ENCODE data around the gene POU5F1. TPM values are rescaled to one million over a fixed set of nuclear protein-coding genes. Genes with fewer than 3 reads are reported as not detected.
"Not testable (repeated sequence)": the region's sequence is repeated elsewhere in the genome, so short reads cannot be mapped to it uniquely, and the experiment has no call there.

The POU5F1 gene
- total and polyA plus RNA-seq, 7 experiments from 2014 or later, result 0.18 to 0.46 TPM; not detected in 5

DNA sequence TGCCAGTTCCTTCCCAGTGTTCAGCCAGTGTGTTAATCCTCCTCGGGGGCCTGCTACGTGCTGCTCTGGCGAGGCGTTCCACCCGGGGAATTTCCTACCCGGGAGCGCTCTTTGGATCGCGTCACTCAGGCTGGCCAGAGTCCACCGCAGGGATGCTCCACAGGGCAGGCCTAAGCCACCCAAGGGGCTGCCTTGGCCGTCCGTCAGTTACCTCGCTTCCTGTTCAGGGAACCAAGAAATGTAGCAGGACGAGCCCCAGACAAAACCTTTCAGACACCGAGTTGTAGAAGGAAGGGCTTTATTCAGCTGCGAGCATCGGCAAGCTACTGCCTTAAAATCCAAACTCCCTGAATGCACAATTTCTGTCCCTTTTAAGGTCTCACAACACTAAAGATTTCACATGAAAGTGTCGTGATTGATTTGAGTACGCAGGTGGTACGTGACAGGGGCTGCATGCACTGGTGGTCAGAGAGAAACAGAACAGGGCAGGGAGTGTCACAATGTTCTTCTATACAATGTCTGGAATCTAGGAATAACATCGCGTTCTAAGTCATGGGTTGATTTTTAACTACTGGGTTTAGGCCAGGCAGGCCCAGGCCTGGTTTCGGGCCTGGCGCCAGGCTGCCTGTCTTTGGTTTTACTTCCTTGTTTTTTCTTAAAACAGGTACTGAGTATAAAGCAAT lies 15.7 kb upstream of the POU5F1 start:
- Histone ChIP-seq H3K4me1 (ENCODE audit: control insufficient read depth in 2 of 2, insufficient read depth in 2 of 2, low read length in 2 of 2) (no peaks in the 10 kb centered on the region), H3K27me3 (ENCODE audit: control insufficient read depth in 2 of 2, insufficient read depth in 2 of 2, low read length in 2 of 2) (no peaks in the 10 kb centered on the region), H3K36me3 (ENCODE audit: control insufficient read depth in 2 of 3, insufficient read depth in 3 of 3, low read length in 3 of 3) (no peaks in the 10 kb centered on the region), H3K9me3 (ENCODE audit: control insufficient read depth in 2 of 3, low read length in 3 of 3) (no peaks in the 10 kb centered on the region), H3K27ac (ENCODE audit: low read depth, low read length) (no peak overlapping the region), H3K4me3 (ENCODE audit: low read length) (no peak overlapping the region)
- ChIA-PET CTCF (no interaction called here), POLR2A (no interaction called here)
- Mint-ChIP-seq H3K27ac (peak overlapping the region in 1 of 9 donors; percentile 32), H3K9me3 (peaks cover 0 to 1% (median 0%) of the 10 kb centered on the region in 11 donors), H3K4me1 (peaks cover 0 to 14% (median 0%) of the 10 kb centered on the region in 7 donors), H3K27me3 (no peaks in the 10 kb centered on the region), H3K4me3 (no peak overlapping the region), H3K36me3 (no peaks in the 10 kb centered on the region)
- DNase-seq, result no peak
- no peak for ATAC-seq
- intact Hi-C loops (cut with micrococcal nuclease), result no loop called here

DNA sequence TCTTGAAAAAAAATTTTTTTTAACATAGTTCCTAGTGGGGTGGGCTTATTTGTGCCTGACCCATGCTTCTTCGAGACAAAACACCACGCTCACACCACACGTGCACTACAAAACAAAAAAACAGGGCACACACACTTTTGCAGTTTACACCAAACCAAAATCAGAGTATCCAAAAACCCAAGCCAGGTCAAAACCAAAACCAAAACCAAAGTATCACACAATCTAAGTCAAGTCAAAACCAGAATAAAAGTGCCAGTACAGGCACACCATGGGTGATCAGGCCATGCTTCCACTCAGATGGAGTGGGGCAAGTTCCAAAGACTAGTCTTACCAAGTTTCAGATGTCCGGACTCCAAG lies 15.2 kb upstream of the POU5F1 start:
- H3K4me1 Mint-ChIP-seq, result peaks cover 0 to 14% (median 0%) of the 10 kb centered on the region in 7 donors
- DNase-seq; H3K27ac ChIP-seq (ENCODE audit: low read depth, low read length); H3K9me3 Mint-ChIP-seq; ATAC-seq; CTCF ChIA-PET; H3K4me3 ChIP-seq (ENCODE audit: low read length); POLR2A ChIA-PET; H3K36me3 Mint-ChIP-seq; H3K27ac Mint-ChIP-seq; H3K27me3 Mint-ChIP-seq; H3K9me3 ChIP-seq (ENCODE audit: control insufficient read depth in 2 of 3, low read length in 3 of 3); H3K36me3 ChIP-seq (ENCODE audit: control insufficient read depth in 2 of 3, insufficient read depth in 3 of 3, low read length in 3 of 3); H3K27me3 ChIP-seq (ENCODE audit: control insufficient read depth in 2 of 2, insufficient read depth in 2 of 2, low read length in 2 of 2); H3K4me1 ChIP-seq (ENCODE audit: control insufficient read depth in 2 of 2, insufficient read depth in 2 of 2, low read length in 2 of 2); intact Hi-C loops (cut with micrococcal nuclease); H3K4me3 Mint-ChIP-seq: not testable (repeated sequence)

DNA sequence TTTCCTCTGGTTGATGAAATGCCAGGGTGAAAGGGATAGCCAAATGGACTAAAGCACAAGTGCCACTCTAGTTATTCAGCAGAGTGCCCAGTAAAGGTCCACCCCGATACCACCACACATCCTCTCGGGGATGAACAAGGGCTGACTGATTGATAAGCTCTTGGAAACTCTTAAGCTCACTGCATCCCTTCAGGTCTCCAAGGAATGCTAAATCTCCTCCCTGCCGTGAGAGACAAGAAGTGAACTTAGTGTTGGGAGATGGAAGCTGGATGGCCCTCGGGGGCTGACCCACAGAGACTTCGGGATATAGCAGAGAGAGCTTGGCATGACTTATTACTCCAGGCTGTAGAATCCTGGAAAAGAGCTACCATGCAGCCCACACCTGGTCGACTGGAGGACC lies 13.4 kb upstream of the POU5F1 start:
- H3K9me3 Mint-ChIP-seq; H3K9me3 ChIP-seq (ENCODE audit: control insufficient read depth in 2 of 3, low read length in 3 of 3); H3K4me3 Mint-ChIP-seq; H3K36me3 Mint-ChIP-seq; H3K27ac ChIP-seq (ENCODE audit: low read depth, low read length); H3K4me1 ChIP-seq (ENCODE audit: control insufficient read depth in 2 of 2, insufficient read depth in 2 of 2, low read length in 2 of 2); intact Hi-C loops (cut with micrococcal nuclease); POLR2A ChIA-PET; H3K27ac Mint-ChIP-seq; DNase-seq; H3K27me3 ChIP-seq (ENCODE audit: control insufficient read depth in 2 of 2, insufficient read depth in 2 of 2, low read length in 2 of 2); H3K4me3 ChIP-seq (ENCODE audit: low read length); H3K27me3 Mint-ChIP-seq; H3K36me3 ChIP-seq (ENCODE audit: control insufficient read depth in 2 of 3, insufficient read depth in 3 of 3, low read length in 3 of 3); ATAC-seq: not testable (repeated sequence)
- H3K4me1 Mint-ChIP-seq, result peaks cover 0 to 18% (median under 1%) of the 10 kb centered on the region in 7 donors
- CTCF ChIA-PET, result interaction anchor here (0.6 kb wide), 1 partner anchor 214 kb away, joined by 3 read pairs; no protein-coding TSS in a partner anchor

DNA sequence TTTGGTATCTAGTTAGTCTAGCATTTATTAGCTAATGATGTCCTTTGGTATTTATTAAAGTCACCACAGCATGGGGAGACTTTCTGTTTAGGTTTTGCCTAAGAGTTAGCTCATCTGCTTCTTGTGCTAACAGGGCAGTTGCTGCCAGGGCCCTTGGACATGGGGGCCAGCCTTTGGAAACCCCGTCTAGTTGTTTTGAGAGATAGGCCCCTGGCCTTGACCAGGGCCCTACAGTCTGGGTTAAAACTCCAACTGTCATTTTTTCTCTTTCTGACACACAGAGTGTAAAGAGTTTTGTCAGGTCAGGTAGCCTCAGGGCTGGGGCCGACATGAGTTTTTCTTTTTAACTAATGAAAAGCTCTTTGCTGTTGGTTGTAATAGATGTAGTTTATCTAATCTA lies 12.8 kb upstream of the POU5F1 start:
- H3K4me3 ChIP-seq (ENCODE audit: low read length); DNase-seq; H3K36me3 ChIP-seq (ENCODE audit: control insufficient read depth in 2 of 3, insufficient read depth in 3 of 3, low read length in 3 of 3); H3K27ac Mint-ChIP-seq; H3K36me3 Mint-ChIP-seq; H3K9me3 ChIP-seq (ENCODE audit: control insufficient read depth in 2 of 3, low read length in 3 of 3); H3K9me3 Mint-ChIP-seq; H3K27ac ChIP-seq (ENCODE audit: low read depth, low read length); ATAC-seq; H3K27me3 ChIP-seq (ENCODE audit: control insufficient read depth in 2 of 2, insufficient read depth in 2 of 2, low read length in 2 of 2); H3K27me3 Mint-ChIP-seq; intact Hi-C loops (cut with micrococcal nuclease); H3K4me1 ChIP-seq (ENCODE audit: control insufficient read depth in 2 of 2, insufficient read depth in 2 of 2, low read length in 2 of 2); POLR2A ChIA-PET; CTCF ChIA-PET; H3K4me3 Mint-ChIP-seq: not testable (repeated sequence)
- H3K4me1 Mint-ChIP-seq, result peaks cover 0 to 22% (median 4%) of the 10 kb centered on the region in 7 donors

DNA sequence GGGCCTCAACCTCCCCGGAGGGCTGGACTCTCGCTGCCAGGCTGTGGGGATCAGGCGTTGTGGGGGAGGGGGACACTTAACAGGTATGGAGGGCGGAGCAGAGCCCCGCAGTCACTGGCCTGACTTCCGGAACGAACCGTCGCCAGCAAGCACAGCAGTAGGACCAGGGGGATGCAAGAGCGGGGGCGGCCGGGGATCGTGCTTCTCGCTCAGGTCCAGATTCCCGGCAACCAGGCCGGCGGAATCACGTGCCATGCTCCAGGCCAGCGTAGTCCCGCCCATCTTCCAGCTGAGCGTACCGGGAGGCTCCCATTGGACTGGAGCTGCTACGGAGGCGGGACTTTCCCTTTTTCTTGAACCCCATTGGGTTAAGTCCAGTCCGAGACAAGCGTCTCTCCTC lies 10.0 kb upstream of the POU5F1 start:
- peak in 7 of 9 donors; percentile 49 to 69 (median 59) for DNase-seq
- peaks cover 0 to 1% (median 0%) of the 10 kb centered on the region in 11 donors for H3K9me3 Mint-ChIP-seq
- H3K27me3 Mint-ChIP-seq, result no peaks in the 10 kb centered on the region
- ChIA-PET CTCF (no interaction called here), POLR2A (interaction anchor here (0.6 to 2.5 kb wide), 2 partner anchors 17 to 340 kb away, joined by 3 to 13 read pairs; no protein-coding TSS in a partner anchor)
- H3K4me3 ChIP-seq (ENCODE audit: low read length), result peak overlapping the region; percentile 64
- peaks cover 0 to 17% (median 8%) of the 10 kb centered on the region in 7 donors for H3K4me1 Mint-ChIP-seq
- no peaks in the 10 kb centered on the region for H3K36me3 Mint-ChIP-seq
- H3K36me3 ChIP-seq (ENCODE audit: control insufficient read depth in 2 of 3, insufficient read depth in 3 of 3, low read length in 3 of 3), result no peaks in the 10 kb centered on the region
- intact Hi-C loops (cut with micrococcal nuclease), result loop anchor here in 1 of 2 donors (1.0 kb wide), 1 partner anchor 22 kb away; the partner anchor contains the start of gene TCF19
- no peaks in the 10 kb centered on the region for H3K9me3 ChIP-seq (ENCODE audit: control insufficient read depth in 2 of 3, low read length in 3 of 3)
- no peaks in the 10 kb centered on the region for H3K27me3 ChIP-seq (ENCODE audit: control insufficient read depth in 2 of 2, insufficient read depth in 2 of 2, low read length in 2 of 2)
- H3K27ac Mint-ChIP-seq, result peak overlapping the region in 8 of 9 donors; percentile 29 to 91 (median 64)
- peak; percentile 100 for ATAC-seq
- H3K4me1 ChIP-seq (ENCODE audit: control insufficient read depth in 2 of 2, insufficient read depth in 2 of 2, low read length in 2 of 2), result peaks cover 0 to 4% of the 10 kb centered on the region in 2 donors
- peak overlapping the region; percentile 63 for H3K27ac ChIP-seq (ENCODE audit: low read depth, low read length)
- peak overlapping the region; percentile 69 to 92 (median 83) for H3K4me3 Mint-ChIP-seq

DNA sequence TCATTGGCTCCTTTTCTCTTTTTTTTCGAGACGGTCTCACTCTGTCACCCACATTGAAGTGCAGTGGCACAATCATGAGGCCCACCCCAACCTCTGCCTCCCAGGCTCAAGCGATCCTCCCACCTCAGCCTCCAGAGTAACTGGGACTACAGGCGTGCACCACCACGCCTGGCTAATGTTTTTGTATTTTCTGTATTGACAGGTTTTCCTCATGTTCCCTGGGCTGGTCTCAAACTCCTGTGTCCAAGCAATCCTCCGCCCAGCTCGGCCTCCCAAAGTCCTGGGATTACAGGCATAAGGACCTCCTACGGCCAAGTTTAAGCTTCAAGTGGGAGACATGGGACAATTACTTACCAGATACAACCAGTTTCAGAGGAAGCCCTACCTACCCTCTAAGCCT lies 9.4 kb upstream of the POU5F1 start:
- DNase-seq (no peak), ATAC-seq (no peak)
- Histone ChIP-seq H3K36me3 (ENCODE audit: control insufficient read depth in 2 of 3, insufficient read depth in 3 of 3, low read length in 3 of 3) (no peaks in the 10 kb centered on the region), H3K4me1 (ENCODE audit: control insufficient read depth in 2 of 2, insufficient read depth in 2 of 2, low read length in 2 of 2) (peaks cover 0 to 4% of the 10 kb centered on the region in 2 donors), H3K4me3 (ENCODE audit: low read length) (no peak overlapping the region), H3K9me3 (ENCODE audit: control insufficient read depth in 2 of 3, low read length in 3 of 3) (no peaks in the 10 kb centered on the region), H3K27ac (ENCODE audit: low read depth, low read length) (peak overlapping the region; percentile 63), H3K27me3 (ENCODE audit: control insufficient read depth in 2 of 2, insufficient read depth in 2 of 2, low read length in 2 of 2) (no peaks in the 10 kb centered on the region)
- intact Hi-C loops (cut with micrococcal nuclease), result loop anchor here in 1 of 2 donors (1.0 kb wide), 1 partner anchor 22 kb away; the partner anchor contains the start of gene TCF19
- ChIA-PET CTCF (no interaction called here), POLR2A (no interaction called here)
- Mint-ChIP-seq H3K4me3 (peak overlapping the region in 7 of 10 donors; percentile 75 to 92 (median 86)), H3K36me3 (no peaks in the 10 kb centered on the region), H3K27ac (no peak overlapping the region), H3K9me3 (peaks cover 0 to 1% (median 0%) of the 10 kb centered on the region in 11 donors), H3K27me3 (no peaks in the 10 kb centered on the region), H3K4me1 (peaks cover 0 to 15% (median 8%) of the 10 kb centered on the region in 7 donors)

DNA sequence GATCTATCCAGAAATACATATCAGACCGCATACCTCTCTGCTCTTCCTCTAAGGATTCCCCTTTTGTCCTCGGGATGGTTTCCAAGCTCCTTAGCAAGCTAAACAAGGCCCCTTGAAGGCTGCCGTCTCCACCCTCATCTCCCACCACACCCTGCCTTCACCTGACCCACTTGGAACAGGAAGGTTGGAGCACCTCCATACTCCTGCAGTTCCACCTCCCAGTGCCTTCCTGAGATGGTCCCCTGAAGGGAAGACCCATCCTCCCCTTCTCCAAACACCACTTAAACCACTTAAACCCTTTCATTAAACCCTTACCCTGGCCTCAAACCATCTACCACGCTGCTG lies 8.5 kb upstream of the POU5F1 start:
- POLR2A ChIA-PET, result no interaction called here
- Histone ChIP-seq H3K9me3 (ENCODE audit: control insufficient read depth in 2 of 3, low read length in 3 of 3) (no peaks in the 10 kb centered on the region), H3K27ac (ENCODE audit: low read depth, low read length) (no peak overlapping the region), H3K27me3 (ENCODE audit: control insufficient read depth in 2 of 2, insufficient read depth in 2 of 2, low read length in 2 of 2) (no peaks in the 10 kb centered on the region), H3K36me3 (ENCODE audit: control insufficient read depth in 2 of 3, insufficient read depth in 3 of 3, low read length in 3 of 3) (no peaks in the 10 kb centered on the region), H3K4me1 (ENCODE audit: control insufficient read depth in 2 of 2, insufficient read depth in 2 of 2, low read length in 2 of 2) (peaks cover 0 to 4% of the 10 kb centered on the region in 2 donors), H3K4me3 (ENCODE audit: low read length) (no peak overlapping the region)
- intact Hi-C loops (cut with micrococcal nuclease), result no loop called here
- no peaks in the 10 kb centered on the region for H3K27me3 Mint-ChIP-seq
- H3K36me3 Mint-ChIP-seq, result no peaks in the 10 kb centered on the region
- DNase-seq, result no peak
- CTCF ChIA-PET, result no interaction called here
- peaks cover 0 to 15% (median 8%) of the 10 kb centered on the region in 7 donors for H3K4me1 Mint-ChIP-seq
- no peak for ATAC-seq
- H3K9me3 Mint-ChIP-seq, result peaks cover 0 to 1% (median 0%) of the 10 kb centered on the region in 11 donors
- H3K4me3 Mint-ChIP-seq, result no peak overlapping the region
- no peak overlapping the region for H3K27ac Mint-ChIP-seq

All from naive thymus-derived CD4-positive, alpha-beta T cell (primary cell).